A673 (cell line): ENCODE data around the gene PSMD7. TPM values are rescaled to one million over a fixed set of nuclear protein-coding genes. Genes with fewer than 3 reads are reported as not detected.

ENCODE experiments used
- BruUV-seq: library from RNA; stranded (reverse); fragments of 400-500 nt; replicated peaks from 2 replicates; lab custom pipeline; 2021; lab: Mats Ljungman, UMichigan
- CTCF ChIA-PET: fragments of 300-600 bp; sonication (Branson Sonifier 250); formaldehyde crosslinking; loops from one replicate; lab custom pipeline; 2022; ENCODE audit warnings: antibody characterized with exemption; lab: Charles Lee
- POLR2A ChIA-PET: fragments of 300-600 bp; sonication (Branson Sonifier 250); formaldehyde crosslinking; loops from one replicate; lab custom pipeline; 2022; ENCODE audit warnings: antibody characterized with exemption; ENCODE audit not compliant: low non-redundant PET; lab: Charles Lee
- DNase-seq: peaks from one replicate; pipeline ENCODE4 v3.0.0-alpha.2; 2015; ENCODE audit warnings: low spot score
- H3K27ac ChIP-seq: fragments of 200-600 bp; sonication (generic); 2 replicates; pipeline ENCODE4 v1.5.1; 2016; ENCODE audit warnings: mixed run types, low read depth, mild to moderate bottlenecking, mixed read lengths, antibody characterized with exemption, low read length; ENCODE audit not compliant: poor library complexity, severe bottlenecking
- H3K27me3 ChIP-seq: fragments of 200-600 bp; sonication (generic); replicated peaks from 2 replicates; pipeline ENCODE4 v1.6.1; 2017; ENCODE audit warnings: mixed run types, low read depth, mild to moderate bottlenecking, mixed read lengths, antibody characterized with exemption, low read length; ENCODE audit not compliant: insufficient read depth, poor library complexity
- H3K36me3 ChIP-seq: fragments of 200-600 bp; sonication (generic); 2 replicates; pipeline ENCODE4 v1.6.1; 2016; ENCODE audit warnings: mixed run types, mild to moderate bottlenecking, mixed read lengths, antibody characterized with exemption, low read length; ENCODE audit not compliant: insufficient read depth, poor library complexity, severe bottlenecking
- H3K4me1 ChIP-seq: fragments of 200-600 bp; sonication (generic); 2 replicates; pipeline ENCODE4 v1.6.1; 2017; ENCODE audit warnings: mixed run types, mild to moderate bottlenecking, mixed read lengths, antibody characterized with exemption, low read length; ENCODE audit not compliant: insufficient read depth, poor library complexity, severe bottlenecking
- H3K4me3 ChIP-seq: fragments of 200-600 bp; sonication (generic); 2 replicates; pipeline ENCODE4 v1.5.1; 2016; ENCODE audit warnings: low read depth, mixed run types, mild to moderate bottlenecking, mixed read lengths, low read length; ENCODE audit not compliant: poor library complexity, severe bottlenecking
- H3K9me3 ChIP-seq: fragments of 200-600 bp; sonication (generic); 2 replicates; pipeline ENCODE4 v1.6.1; 2016; ENCODE audit warnings: mixed run types, low read depth, mild to moderate bottlenecking, mixed read lengths, antibody characterized with exemption, low read length; ENCODE audit not compliant: poor library complexity, severe bottlenecking
- EZH2 ChIP-seq: fragments of 200-600 bp; sonication (generic); IDR thresholded peaks from 2 replicates; pipeline ENCODE4 v1.6.1; 2017; ENCODE audit warnings: borderline replicate concordance, low read depth, mild to moderate bottlenecking, mixed read lengths, antibody characterized with exemption, low read length; ENCODE audit not compliant: poor library complexity, severe bottlenecking
- intact Hi-C: fragments of 100-400 bp; cut with micrococcal nuclease; formaldehyde crosslinking; loops from one replicate; pipeline ENCODE4 v1.10.0; 2022; ENCODE audit not compliant: unreplicated experiment
- total RNA-seq: library from RNA; stranded (reverse); gene quantifications from 2 replicates; pipeline ENCODE4 v1.2.3, GENCODE V29; 2021
- TF ChIP-seq, protein P1 (sequence below): fragments of 300-800, 200-600 bp; sonication (generic); conservative IDR thresholded peaks from 2 replicates; pipeline ENCODE4 v1.5.1; 2017; ENCODE audit warnings: low read depth, mild to moderate bottlenecking, antibody characterized with exemption, low read length, moderate library complexity, mixed read lengths

The PSMD7 gene
- total RNA-seq, 1 experiment from 2014 or later, result 188 TPM

DNA sequence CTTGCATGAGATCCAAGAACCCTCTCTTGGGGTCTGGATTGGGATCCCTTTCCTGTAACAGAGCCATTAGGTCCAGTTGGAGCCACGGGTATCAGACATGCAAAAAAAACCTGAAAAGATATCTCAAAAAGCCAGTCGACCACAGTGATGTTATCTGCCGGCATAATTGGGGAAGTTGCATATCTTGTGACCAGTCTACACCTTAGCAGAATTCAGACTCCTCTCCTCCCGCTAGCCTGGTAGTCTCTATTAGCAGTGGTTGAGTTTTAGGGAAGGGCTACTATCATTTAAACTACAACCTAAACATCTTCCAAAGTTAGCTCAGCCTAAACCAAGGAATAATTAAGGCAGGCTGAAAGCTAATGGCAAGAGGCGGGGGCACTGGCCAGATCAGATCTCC, 16.2 kb upstream of the PSMD7 start:
- no peaks in the 10 kb centered on the region for H3K9me3 ChIP-seq
- BruUV-seq, result no TSS peak
- H3K27ac ChIP-seq, result no peak overlapping the region
- no peak overlapping the region for H3K4me3 ChIP-seq
- no peaks in the 10 kb centered on the region for H3K36me3 ChIP-seq
- no peaks in the 10 kb centered on the region for H3K27me3 ChIP-seq
- no peaks in the 10 kb centered on the region for H3K4me1 ChIP-seq
- DNase-seq, result no peak
- TF ChIP-seq, protein P1, sequence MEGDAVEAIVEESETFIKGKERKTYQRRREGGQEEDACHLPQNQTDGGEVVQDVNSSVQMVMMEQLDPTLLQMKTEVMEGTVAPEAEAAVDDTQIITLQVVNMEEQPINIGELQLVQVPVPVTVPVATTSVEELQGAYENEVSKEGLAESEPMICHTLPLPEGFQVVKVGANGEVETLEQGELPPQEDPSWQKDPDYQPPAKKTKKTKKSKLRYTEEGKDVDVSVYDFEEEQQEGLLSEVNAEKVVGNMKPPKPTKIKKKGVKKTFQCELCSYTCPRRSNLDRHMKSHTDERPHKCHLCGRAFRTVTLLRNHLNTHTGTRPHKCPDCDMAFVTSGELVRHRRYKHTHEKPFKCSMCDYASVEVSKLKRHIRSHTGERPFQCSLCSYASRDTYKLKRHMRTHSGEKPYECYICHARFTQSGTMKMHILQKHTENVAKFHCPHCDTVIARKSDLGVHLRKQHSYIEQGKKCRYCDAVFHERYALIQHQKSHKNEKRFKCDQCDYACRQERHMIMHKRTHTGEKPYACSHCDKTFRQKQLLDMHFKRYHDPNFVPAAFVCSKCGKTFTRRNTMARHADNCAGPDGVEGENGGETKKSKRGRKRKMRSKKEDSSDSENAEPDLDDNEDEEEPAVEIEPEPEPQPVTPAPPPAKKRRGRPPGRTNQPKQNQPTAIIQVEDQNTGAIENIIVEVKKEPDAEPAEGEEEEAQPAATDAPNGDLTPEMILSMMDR, result no peak
- TF ChIP-seq EZH2, result no peak
- POLR2A ChIA-PET, result no interaction called here
- intact Hi-C loops, result no loop called here
- CTCF ChIA-PET, result no interaction called here

- intact Hi-C loops, result no loop called here
- CTCF ChIA-PET, result no interaction called here
- POLR2A ChIA-PET, result no interaction called here
- no peaks in the 10 kb centered on the region for H3K4me1 ChIP-seq
- TF ChIP-seq EZH2, result no peak
- TF ChIP-seq, protein P1, result no peak
- H3K27ac ChIP-seq, result no peak overlapping the region
- BruUV-seq, result no TSS peak
- H3K4me3 ChIP-seq, result no peak overlapping the region
- DNase-seq, result no peak
- no peaks in the 10 kb centered on the region for H3K9me3 ChIP-seq
- no peaks in the 10 kb centered on the region for H3K27me3 ChIP-seq
- no peaks in the 10 kb centered on the region for H3K36me3 ChIP-seq
Observed at GRCh38 chr16:74281300-74281699, 15.3 kb upstream of the PSMD7 start.

GRCh38 chr16:74283716-74284115, 12.9 kb upstream of the PSMD7 start:
- no peaks in the 10 kb centered on the region for H3K36me3 ChIP-seq
- intact Hi-C loops, result no loop called here
- BruUV-seq, result no TSS peak
- H3K9me3 ChIP-seq, result no peaks in the 10 kb centered on the region
- no peak overlapping the region for H3K27ac ChIP-seq
- DNase-seq, result no peak
- no peak overlapping the region for H3K4me3 ChIP-seq
- no peaks in the 10 kb centered on the region for H3K27me3 ChIP-seq
- H3K4me1 ChIP-seq, result no peaks in the 10 kb centered on the region
- TF ChIP-seq EZH2, result no peak
- TF ChIP-seq, protein P1, result no peak
- POLR2A ChIA-PET, result no interaction called here
- CTCF ChIA-PET, result no interaction called here
